ENCODE results near the gene ADAMTS2. TPM values are rescaled to one million over a fixed set of nuclear protein-coding genes. Genes with fewer than 3 reads are reported as not detected.

Gene ADAMTS2
- total RNA-seq, 1 experiment from 2014 or later, result not detected

DNA sequence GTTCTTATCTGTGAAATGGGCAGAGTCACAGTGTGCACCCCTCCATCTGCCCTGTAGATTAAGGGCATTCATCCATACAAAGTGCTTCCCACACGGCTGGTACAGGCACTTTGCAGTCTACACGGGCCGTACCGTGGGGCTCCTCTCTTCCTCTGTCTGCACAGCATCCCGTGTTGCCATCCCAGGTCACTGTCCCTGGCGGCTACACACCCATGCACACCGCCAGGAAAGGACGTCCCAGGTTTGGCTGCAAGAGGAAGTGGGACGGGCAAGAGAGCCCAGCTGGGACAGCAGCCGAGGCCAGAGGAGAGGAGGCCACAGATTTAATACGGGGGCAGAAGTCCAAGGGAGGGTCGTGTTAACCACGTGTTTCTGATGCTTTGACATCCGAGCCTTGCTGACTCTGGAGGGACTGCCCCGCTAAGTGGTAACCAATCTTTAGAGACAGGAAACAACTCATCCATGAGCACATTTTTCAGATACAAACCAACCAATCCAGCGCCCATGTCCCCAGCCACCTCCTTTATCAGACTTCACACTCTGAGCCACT lies 165.1 kb downstream of the ADAMTS2 start:
- Histone ChIP-seq H3F3A (ENCODE audit: low read length, unreplicated experiment) (no peaks in the 10 kb centered on the region), H3K9ac (ENCODE audit: low read length) (no peak overlapping the region), H2AFZ (ENCODE audit: low read length) (no peak overlapping the region), H3K79me2 (ENCODE audit: low read length) (no peaks in the 10 kb centered on the region), H3K4me3 (ENCODE audit: low read length) (no peak overlapping the region), H3K27me3 (ENCODE audit: low read length) (peaks cover 49% of the 10 kb centered on the region), H4K20me1 (ENCODE audit: low read length) (no peaks in the 10 kb centered on the region), H3K4me1 (ENCODE audit: insufficient read depth, low read length) (no peaks in the 10 kb centered on the region), H3K4me2 (ENCODE audit: low read length) (no peak overlapping the region), H3K9me2 (replicated peaks; ENCODE audit: low read length) (no peaks in the 10 kb centered on the region), H3K36me3 (ENCODE audit: low read depth, low read length) (no peaks in the 10 kb centered on the region), H3K27ac (ENCODE audit: low read length) (no peak overlapping the region), H3K9me3 (ENCODE audit: low read length) (no peaks in the 10 kb centered on the region)
- CTCF ChIA-PET, result no interaction called here
- no TSS peak for BruUV-seq (replicated peaks)
- POLR2A ChIA-PET (ENCODE audit: unreplicated experiment), result no interaction called here
- intact Hi-C loops (cut with micrococcal nuclease), result no loop called here
- TF ChIP-seq EZH2phosphoT487 (IDR thresholded peaks at IDR 0.05; ENCODE audit: borderline replicate concordance, low read length), result no peak
- TF ChIP-seq, protein P1, sequence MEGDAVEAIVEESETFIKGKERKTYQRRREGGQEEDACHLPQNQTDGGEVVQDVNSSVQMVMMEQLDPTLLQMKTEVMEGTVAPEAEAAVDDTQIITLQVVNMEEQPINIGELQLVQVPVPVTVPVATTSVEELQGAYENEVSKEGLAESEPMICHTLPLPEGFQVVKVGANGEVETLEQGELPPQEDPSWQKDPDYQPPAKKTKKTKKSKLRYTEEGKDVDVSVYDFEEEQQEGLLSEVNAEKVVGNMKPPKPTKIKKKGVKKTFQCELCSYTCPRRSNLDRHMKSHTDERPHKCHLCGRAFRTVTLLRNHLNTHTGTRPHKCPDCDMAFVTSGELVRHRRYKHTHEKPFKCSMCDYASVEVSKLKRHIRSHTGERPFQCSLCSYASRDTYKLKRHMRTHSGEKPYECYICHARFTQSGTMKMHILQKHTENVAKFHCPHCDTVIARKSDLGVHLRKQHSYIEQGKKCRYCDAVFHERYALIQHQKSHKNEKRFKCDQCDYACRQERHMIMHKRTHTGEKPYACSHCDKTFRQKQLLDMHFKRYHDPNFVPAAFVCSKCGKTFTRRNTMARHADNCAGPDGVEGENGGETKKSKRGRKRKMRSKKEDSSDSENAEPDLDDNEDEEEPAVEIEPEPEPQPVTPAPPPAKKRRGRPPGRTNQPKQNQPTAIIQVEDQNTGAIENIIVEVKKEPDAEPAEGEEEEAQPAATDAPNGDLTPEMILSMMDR (conservative IDR thresholded peaks at IDR 0.05; ENCODE audit: low read depth, low read length), result no peak
- no peak for TF ChIP-seq EZH2 (IDR thresholded peaks at IDR 0.05; ENCODE audit: low read length, unreplicated experiment)
- no peak for DNase-seq
- no peak for ATAC-seq

DNA sequence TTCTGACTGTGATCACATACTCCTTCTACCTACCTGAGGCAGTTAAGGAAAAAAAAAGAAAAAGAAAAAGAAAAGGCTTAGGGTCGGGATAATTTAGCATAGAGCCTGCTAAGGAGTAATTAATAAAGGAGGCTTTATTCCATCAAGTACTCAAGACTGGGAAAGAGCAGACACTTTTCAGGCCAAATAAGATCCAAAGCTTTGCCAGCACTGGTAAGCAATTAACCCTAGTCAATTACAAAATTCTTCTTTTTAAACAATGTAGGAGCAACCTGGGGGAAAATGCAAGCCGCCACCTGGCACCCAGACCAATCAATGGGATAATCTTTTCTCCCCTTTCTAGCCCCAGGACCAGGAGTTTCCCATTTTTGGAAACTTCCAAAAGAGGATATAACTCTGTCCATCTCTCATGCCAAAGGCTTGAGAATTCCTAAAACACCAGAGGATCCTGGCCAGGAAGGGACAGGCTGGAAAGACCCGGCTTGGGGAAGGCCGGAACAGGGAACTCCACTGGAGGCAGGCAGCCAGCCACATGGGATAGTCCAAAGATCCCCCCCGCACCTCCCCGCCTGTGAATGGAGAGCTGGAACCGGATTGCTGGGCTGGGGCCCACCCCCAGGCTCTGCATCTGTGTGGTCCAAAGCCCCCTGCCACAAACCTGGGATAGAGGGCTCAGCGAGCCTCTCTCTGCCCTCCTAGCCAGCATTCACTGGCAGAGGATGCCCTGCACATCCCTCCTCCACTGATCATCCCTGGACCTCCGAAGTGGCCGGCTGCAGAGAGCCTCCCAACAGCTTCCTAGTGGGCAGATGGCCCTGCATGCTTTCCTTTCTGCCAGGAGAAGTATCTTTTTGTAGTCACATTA lies 167.3 kb downstream of the ADAMTS2 start:
- Histone ChIP-seq H3K79me2 (ENCODE audit: low read length) (no peaks in the 10 kb centered on the region), H3K4me2 (ENCODE audit: low read length) (no peak overlapping the region), H3F3A (ENCODE audit: low read length, unreplicated experiment) (no peaks in the 10 kb centered on the region), H4K20me1 (ENCODE audit: low read length) (no peaks in the 10 kb centered on the region), H2AFZ (ENCODE audit: low read length) (no peak overlapping the region), H3K9ac (ENCODE audit: low read length) (no peak overlapping the region), H3K36me3 (ENCODE audit: low read depth, low read length) (no peaks in the 10 kb centered on the region), H3K27ac (ENCODE audit: low read length) (no peak overlapping the region), H3K9me3 (ENCODE audit: low read length) (no peaks in the 10 kb centered on the region), H3K4me1 (ENCODE audit: insufficient read depth, low read length) (no peaks in the 10 kb centered on the region), H3K4me3 (ENCODE audit: low read length) (no peak overlapping the region), H3K27me3 (ENCODE audit: low read length) (peaks cover 50% of the 10 kb centered on the region), H3K9me2 (replicated peaks; ENCODE audit: low read length) (no peaks in the 10 kb centered on the region)
- POLR2A ChIA-PET (ENCODE audit: unreplicated experiment), result no interaction called here
- no TSS peak for BruUV-seq (replicated peaks)
- TF ChIP-seq, protein P1 (conservative IDR thresholded peaks at IDR 0.05; ENCODE audit: low read depth, low read length), result no peak
- TF ChIP-seq EZH2phosphoT487 (IDR thresholded peaks at IDR 0.05; ENCODE audit: borderline replicate concordance, low read length) (no peak), EZH2 (IDR thresholded peaks at IDR 0.05; ENCODE audit: low read length, unreplicated experiment) (no peak)
- no peak for DNase-seq
- CTCF ChIA-PET, result no interaction called here
- intact Hi-C loops (cut with micrococcal nuclease), result no loop called here
- ATAC-seq, result no peak
